Natural killer cell (primary cell): ENCODE measurements around the gene HORMAD2. TPM values are rescaled to one million over a fixed set of nuclear protein-coding genes. Genes with fewer than 3 reads are reported as not detected.

Experiments
- ATAC-seq, 3 donors: fragments of 150-1000 bp in 2 of 3; fragments of 200-7000 bp in 1 of 3; cut with Tn5 transposase; 1 replicate in 1 of 3; 2 replicates in 2 of 3; pipeline ENCODE4 v1.10.0; 2021; ENCODE audit warnings: mild to moderate bottlenecking in 2 of 3, moderate library complexity in 2 of 3
- DNase-seq, 2 donors: peaks; one replicate each; pipeline versions ENCODE4 v3.0.0 to v3.0.0-alpha.2; 2013 to 2021; ENCODE audit warnings: mixed read lengths in 1 of 2
- H3K27ac ChIP-seq: one replicate; pipeline ENCODE4 v1.5.1; 2013; ENCODE audit warnings: mild to moderate bottlenecking, low read length
- H3K27me3 ChIP-seq: one replicate; pipeline ENCODE4 v1.6.1; 2013; ENCODE audit warnings: low read length; ENCODE audit not compliant: control insufficient read depth, insufficient read depth
- H3K36me3 ChIP-seq: one replicate; pipeline ENCODE4 v1.6.1; 2013; ENCODE audit warnings: low read length; ENCODE audit not compliant: control insufficient read depth, insufficient read depth
- H3K4me1 ChIP-seq: one replicate; pipeline ENCODE4 v1.6.1; 2013; ENCODE audit warnings: low read length; ENCODE audit not compliant: control insufficient read depth, insufficient read depth
- H3K4me3 ChIP-seq: one replicate; pipeline ENCODE4 v1.5.1; 2013; ENCODE audit warnings: low read length
- H3K9me3 ChIP-seq: one replicate; pipeline ENCODE4 v1.6.1; 2013; ENCODE audit warnings: low read length; ENCODE audit not compliant: control insufficient read depth, insufficient read depth
- H3K27ac Mint-ChIP-seq, 2 donors: one replicate each; pipeline ENCODE4 v1.8.0; 2022; ENCODE audit warnings: mild to moderate bottlenecking in 2 of 2, mixed read lengths in 2 of 2, moderate library complexity in 1 of 2
- H3K27me3 Mint-ChIP-seq, 2 donors: one replicate each; pipeline ENCODE4 v1.8.0; 2022; ENCODE audit warnings: low read depth in 2 of 2, mixed read lengths in 2 of 2
- H3K36me3 Mint-ChIP-seq: one replicate; pipeline ENCODE4 v1.8.0; 2022; ENCODE audit warnings: mixed read lengths
- H3K4me1 Mint-ChIP-seq, 2 donors: one replicate each; pipeline ENCODE4 v1.8.0; 2022; ENCODE audit warnings: mixed read lengths in 2 of 2
- H3K4me3 Mint-ChIP-seq: one replicate; pipeline ENCODE4 v1.8.0; 2022; ENCODE audit warnings: mild to moderate bottlenecking, moderate library complexity, mixed read lengths
- H3K9me3 Mint-ChIP-seq, 2 donors: one replicate each; pipeline ENCODE4 v1.8.0; 2022; ENCODE audit warnings: mixed read lengths in 2 of 2
- CTCF ChIP-seq: fragments of 200-600 bp; IDR thresholded peaks from one replicate; pipeline ENCODE4 v1.8.0; 2022; ENCODE audit warnings: antibody characterized with exemption
- WGBS: methylation state at CpG from one replicate; pipeline ENCODE4 v1.1.7; 2013; ENCODE audit warnings: missing lambda C conversion rate; ENCODE audit not compliant: insufficient coverage; 5-methylcytosine and 5-hydroxymethylcytosine counted together
- intact Hi-C: fragments of 100-400 bp; cut with micrococcal nuclease; formaldehyde crosslinking; loops from one replicate; pipeline ENCODE4 v1.14.2; 2022
- total RNA-seq, 4 donors: library from RNA; stranded (reverse); fragments of 120-200 nt in 1 of 4; gene quantifications; one replicate each; pipeline versions ENCODE4 v1.2.3 to v1.2.4, GENCODE V29; 2013 to 2022

The HORMAD2 gene
- total RNA-seq, 3 donors from 2014 or later (not counting 1 experiment from before 2014, with no cell fraction given) = not detected

- Histone ChIP-seq H3K9me3 (no peaks in the 10 kb centered on the region), H3K36me3 (no peaks in the 10 kb centered on the region), H3K27me3 (no peaks in the 10 kb centered on the region), H3K4me3 (no peak overlapping the region), H3K27ac (no peak overlapping the region), H3K4me1 (peaks cover 13% of the 10 kb centered on the region)
- peaks cover 5 to 6% of the 10 kb centered on the region in 2 donors for H3K4me1 Mint-ChIP-seq
- H3K9me3 Mint-ChIP-seq = no peaks in the 10 kb centered on the region
- no peaks in the 10 kb centered on the region for H3K27me3 Mint-ChIP-seq
- WGBS = 86% methylated on average over 3 of the region's 3 CpGs
- no peak for TF ChIP-seq CTCF
- H3K27ac Mint-ChIP-seq = no peak overlapping the region
- DNase-seq (no peak), ATAC-seq (no peak)
- intact Hi-C loops = no loop called here
- no peaks in the 10 kb centered on the region for H3K36me3 Mint-ChIP-seq
- H3K4me3 Mint-ChIP-seq = no peak overlapping the region
Measured at GRCh38 chr22:30183271-30183670, 103.0 kb downstream of the HORMAD2 start.

- no peak overlapping the region for H3K27ac Mint-ChIP-seq
- ATAC-seq = peak in 1 of 3 donors; percentile 78
- Histone ChIP-seq H3K9me3 (no peaks in the 10 kb centered on the region), H3K27ac (no peak overlapping the region), H3K4me3 (no peak overlapping the region), H3K27me3 (no peaks in the 10 kb centered on the region), H3K4me1 (peaks cover 8% of the 10 kb centered on the region), H3K36me3 (no peaks in the 10 kb centered on the region)
- peaks cover 5 to 6% of the 10 kb centered on the region in 2 donors for H3K4me1 Mint-ChIP-seq
- no peak overlapping the region for H3K4me3 Mint-ChIP-seq
- intact Hi-C loops = no loop called here
- no peaks in the 10 kb centered on the region for H3K9me3 Mint-ChIP-seq
- H3K36me3 Mint-ChIP-seq = no peaks in the 10 kb centered on the region
- WGBS = 50% methylated on average over 2 of the region's 2 CpGs
- no peaks in the 10 kb centered on the region for H3K27me3 Mint-ChIP-seq
- no peak for DNase-seq
- no peak for TF ChIP-seq CTCF
Measured at GRCh38 chr22:30183861-30184278, 103.6 kb downstream of the HORMAD2 start.

- Histone ChIP-seq H3K27me3 (no peaks in the 10 kb centered on the region), H3K27ac (no peak overlapping the region), H3K36me3 (no peaks in the 10 kb centered on the region), H3K4me1 (peaks cover 8% of the 10 kb centered on the region), H3K9me3 (no peaks in the 10 kb centered on the region), H3K4me3 (no peak overlapping the region)
- intact Hi-C loops = loop anchor here (5.0 kb wide), 1 partner anchor 37 kb away; no protein-coding TSS in a partner anchor
- Mint-ChIP-seq H3K4me1 (peaks cover 5 to 6% of the 10 kb centered on the region in 2 donors), H3K27me3 (no peaks in the 10 kb centered on the region), H3K4me3 (no peak overlapping the region), H3K36me3 (no peaks in the 10 kb centered on the region), H3K27ac (no peak overlapping the region), H3K9me3 (no peaks in the 10 kb centered on the region)
- DNase-seq = no peak
- 86% methylated on average over 4 of the region's 5 CpGs for WGBS
- TF ChIP-seq CTCF = no peak
- ATAC-seq = no peak
Measured at GRCh38 chr22:30185129-30185528, 104.9 kb downstream of the HORMAD2 start.

- no peak overlapping the region for H3K27ac Mint-ChIP-seq
- peaks cover 8 to 9% of the 10 kb centered on the region in 2 donors for H3K4me1 Mint-ChIP-seq
- H3K4me3 Mint-ChIP-seq = no peak overlapping the region
- no peaks in the 10 kb centered on the region for H3K27me3 Mint-ChIP-seq
- no peaks in the 10 kb centered on the region for H3K9me3 Mint-ChIP-seq
- no peaks in the 10 kb centered on the region for H3K9me3 ChIP-seq
- H3K36me3 Mint-ChIP-seq = no peaks in the 10 kb centered on the region
- no peak overlapping the region for H3K4me3 ChIP-seq
- no peaks in the 10 kb centered on the region for H3K27me3 ChIP-seq
- DNase-seq (no peak), ATAC-seq (no peak)
- peaks cover 8% of the 10 kb centered on the region for H3K4me1 ChIP-seq
- intact Hi-C loops = loop anchor here (5.0 kb wide), 1 partner anchor 37 kb away; no protein-coding TSS in a partner anchor
- TF ChIP-seq CTCF = no peak
- no peak overlapping the region for H3K27ac ChIP-seq
- H3K36me3 ChIP-seq = no peaks in the 10 kb centered on the region
Measured at GRCh38 chr22:30185549-30185948, 105.3 kb downstream of the HORMAD2 start.
